ENCODE measurements around the gene HOXA4. TPM values are rescaled to one million over a fixed set of nuclear protein-coding genes. Genes with fewer than 3 reads are reported as not detected.

HOXA4 gene
- total and polyA plus RNA-seq, 12 donors = 0.20 to 1.2 (median 0.59) TPM; not detected in 4

- peaks cover 0 to 56% (median 36%) of the 10 kb centered on the region in 9 donors for H3K4me1 ChIP-seq
Observed at GRCh38 chr7:27149842-27150567, 19.4 kb upstream of the HOXA4 start.

DNA sequence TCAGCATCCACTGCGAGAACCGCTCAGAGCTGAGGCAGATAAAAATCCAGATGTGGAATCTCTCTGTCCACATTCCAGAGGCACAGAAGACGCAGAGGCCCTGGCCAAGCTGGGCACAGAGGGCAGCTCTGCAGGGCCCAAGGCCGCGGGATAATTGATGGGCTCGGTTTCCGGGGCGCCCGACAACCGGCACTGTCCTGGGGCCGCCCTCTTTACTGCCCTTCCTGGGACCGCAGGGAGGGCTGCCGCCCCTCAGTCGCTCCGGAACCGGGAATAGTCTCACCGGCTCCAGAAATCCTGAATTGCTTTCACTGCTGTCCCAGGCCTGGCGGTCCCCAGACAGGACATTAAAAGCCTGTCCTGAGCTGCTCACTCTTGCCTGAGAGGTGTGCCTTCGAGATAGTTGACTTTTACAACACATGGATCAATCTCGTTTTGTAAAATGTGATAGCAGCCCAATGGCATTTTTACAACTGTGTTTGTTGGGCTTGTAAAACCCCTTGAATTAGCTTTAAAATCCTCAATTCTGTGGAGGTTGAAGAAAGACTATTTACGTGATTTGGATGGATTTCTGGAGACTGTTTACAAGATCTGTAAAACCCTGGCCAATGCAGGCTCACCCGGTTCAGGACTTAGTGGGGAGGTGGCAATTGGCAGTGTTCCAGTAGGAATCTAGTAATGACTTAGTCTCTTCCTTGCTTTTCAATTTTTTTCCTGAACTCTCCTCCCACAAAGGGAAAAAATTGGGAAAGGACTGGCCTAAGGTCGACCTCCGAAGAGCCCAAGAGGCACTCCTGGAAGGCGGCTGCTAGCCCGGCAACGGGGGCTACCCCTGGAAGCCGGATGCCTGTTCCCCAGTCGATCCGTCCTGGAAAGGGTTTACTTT lies 18.4 kb upstream of the HOXA4 start:
- Histone ChIP-seq H3K27me3 (peaks cover 64 to 100% (median 100%) of the 10 kb centered on the region in 7 donors), H3K36me3 (no peaks in the 10 kb centered on the region), H3K9me3 (no peaks in the 10 kb centered on the region), H3K4me1 (peaks cover 0 to 60% (median 38%) of the 10 kb centered on the region in 9 donors), H3K4me3 (no peak overlapping the region), H3K27ac (no peak overlapping the region)
- no peak for ATAC-seq
- TF ChIP-seq CTCF (IDR thresholded peaks at IDR 0.05) = no peak
- intact Hi-C loops (cut with DNase I) = no loop called here
- 23 to 25% methylated on average over 30 of the region's 30 CpGs for WGBS, 2 donors
- DNase-seq = no peak

More at GRCh38 chr7:27149842-27150567, 19.4 kb upstream of the HOXA4 start:
- Histone ChIP-seq H3K36me3 (no peaks in the 10 kb centered on the region), H3K9me3 (no peaks in the 10 kb centered on the region), H3K4me3 (peak overlapping the region in 4 of 10 donors; percentile 16 to 47 (median 28)), H3K27ac (no peak overlapping the region), H3K27me3 (peaks cover 64 to 100% (median 100%) of the 10 kb centered on the region in 7 donors)
- ATAC-seq = peak in 1 of 8 donors; percentile 26
- intact Hi-C loops (cut with DNase I) = loop anchor here in 4 of 10 donors (10.0 kb wide), 4 partner anchors 295 to 1295 kb away; no protein-coding TSS in a partner anchor
- 29 to 31% methylated on average over 13 of the region's 13 CpGs for WGBS, 2 donors
- no peak for TF ChIP-seq CTCF (IDR thresholded peaks at IDR 0.05)
- DNase-seq = no peak

GRCh38 chr7:27148031-27148755 lies 17.6 kb upstream of the HOXA4 start:
- intact Hi-C loops (cut with DNase I) = no loop called here
- Histone ChIP-seq H3K27ac (no peak overlapping the region), H3K4me1 (peaks cover 0 to 68% (median 43%) of the 10 kb centered on the region in 9 donors), H3K4me3 (peak overlapping the region in 7 of 10 donors; percentile 8 to 37 (median 31)), H3K27me3 (peaks cover 64 to 100% (median 100%) of the 10 kb centered on the region in 7 donors), H3K9me3 (no peaks in the 10 kb centered on the region), H3K36me3 (no peaks in the 10 kb centered on the region)
- TF ChIP-seq CTCF (IDR thresholded peaks at IDR 0.05) = no peak
- ATAC-seq (no peak), DNase-seq (no peak)
- 10% methylated on average over 28 of the region's 28 CpGs for WGBS, 2 donors

Data from heart right ventricle (tissue), 16 donors.